Common myeloid progenitor, CD34-positive (primary cell): ENCODE data around the gene SF1.

Source experiments
- CTCF ChIA-PET: fragments of 350-600 bp; sonication (Branson Sonifier 250); formaldehyde crosslinking; loops from one replicate; lab custom pipeline; 2021; ENCODE audit warnings: antibody characterized with exemption; lab: Charles Lee
- POLR2A ChIA-PET: fragments of 350-600 bp; sonication (Branson Sonifier 250); formaldehyde crosslinking; loops from one replicate; lab custom pipeline; 2021; ENCODE audit warnings: antibody characterized with exemption; lab: Charles Lee
- DNase-seq, 3 donors: peaks; one replicate each; pipeline versions ENCODE4 v3.0.0 to v3.0.0-alpha.2; 2013
- H3K27ac ChIP-seq, 2 experiments: 1 replicate in 1 of 2; 2 replicates in 1 of 2; pipeline ENCODE4 v1.7.0; 2013; ENCODE audit warnings: inconsistent platforms in 2 of 2, low read length in 2 of 2, mild to moderate bottlenecking in 2 of 2, low read depth in 1 of 2, moderate library complexity in 1 of 2; ENCODE audit not compliant: severe bottlenecking in 2 of 2, insufficient read depth in 1 of 2, poor library complexity in 1 of 2
- H3K27me3 ChIP-seq, 5 experiments: replicated peaks in 2 of 5; 1 replicate in 3 of 5; 2 replicates in 2 of 5; pipeline versions ENCODE4 v1.6.1 to v1.7.0; 2013; ENCODE audit warnings: low read length in 4 of 5, mild to moderate bottlenecking in 2 of 5, moderate library complexity in 2 of 5, inconsistent platforms in 1 of 5; ENCODE audit not compliant: insufficient read depth in 5 of 5, control insufficient read depth in 4 of 5
- H3K36me3 ChIP-seq, 4 experiments: 1 replicate in 2 of 4; 2 replicates in 2 of 4; pipeline versions ENCODE4 v1.6.1 to v1.7.0; 2013; ENCODE audit warnings: low read length in 3 of 4, control low read depth in 1 of 4, mild to moderate bottlenecking in 1 of 4; ENCODE audit not compliant: control insufficient read depth in 4 of 4, insufficient read depth in 4 of 4
- H3K4me1 ChIP-seq, 4 experiments: 1 replicate in 3 of 4; 2 replicates in 1 of 4; pipeline versions ENCODE4 v1.6.1 to v1.7.1; 2013; ENCODE audit warnings: low read length in 3 of 4, mild to moderate bottlenecking in 3 of 4, control low read depth in 1 of 4, inconsistent platforms in 1 of 4, moderate library complexity in 1 of 4; ENCODE audit not compliant: control insufficient read depth in 4 of 4, insufficient read depth in 4 of 4; ENCODE audit errors: control extremely low read depth in 1 of 4
- H3K4me3 ChIP-seq, 7 experiments: 1 replicate in 4 of 7; 2 replicates in 3 of 7; pipeline versions ENCODE4 v1.5.1 to v1.7.0; 2013; ENCODE audit warnings: mild to moderate bottlenecking in 7 of 7, low read length in 6 of 7, moderate library complexity in 6 of 7, inconsistent platforms in 2 of 7, low read depth in 2 of 7, control low read depth in 1 of 7; ENCODE audit not compliant: insufficient read depth in 4 of 7, control insufficient read depth in 1 of 7; ENCODE audit errors: extremely low read depth in 1 of 7
- H3K9me3 ChIP-seq, 5 experiments: 1 replicate in 4 of 5; 2 replicates in 1 of 5; pipeline versions ENCODE4 v1.6.1 to v1.7.1; 2013; ENCODE audit warnings: low read length in 4 of 5, mild to moderate bottlenecking in 2 of 5, inconsistent platforms in 1 of 5, low read depth in 1 of 5, moderate library complexity in 1 of 5; ENCODE audit not compliant: control insufficient read depth in 4 of 5, insufficient read depth in 2 of 5; ENCODE audit errors: control extremely low read depth in 1 of 5
- WGBS: methylation state at CpG from one replicate; pipeline ENCODE4 v1.1.5; 2013; ENCODE audit not compliant: insufficient coverage; 5-methylcytosine and 5-hydroxymethylcytosine counted together

The SF1 gene

DNA sequence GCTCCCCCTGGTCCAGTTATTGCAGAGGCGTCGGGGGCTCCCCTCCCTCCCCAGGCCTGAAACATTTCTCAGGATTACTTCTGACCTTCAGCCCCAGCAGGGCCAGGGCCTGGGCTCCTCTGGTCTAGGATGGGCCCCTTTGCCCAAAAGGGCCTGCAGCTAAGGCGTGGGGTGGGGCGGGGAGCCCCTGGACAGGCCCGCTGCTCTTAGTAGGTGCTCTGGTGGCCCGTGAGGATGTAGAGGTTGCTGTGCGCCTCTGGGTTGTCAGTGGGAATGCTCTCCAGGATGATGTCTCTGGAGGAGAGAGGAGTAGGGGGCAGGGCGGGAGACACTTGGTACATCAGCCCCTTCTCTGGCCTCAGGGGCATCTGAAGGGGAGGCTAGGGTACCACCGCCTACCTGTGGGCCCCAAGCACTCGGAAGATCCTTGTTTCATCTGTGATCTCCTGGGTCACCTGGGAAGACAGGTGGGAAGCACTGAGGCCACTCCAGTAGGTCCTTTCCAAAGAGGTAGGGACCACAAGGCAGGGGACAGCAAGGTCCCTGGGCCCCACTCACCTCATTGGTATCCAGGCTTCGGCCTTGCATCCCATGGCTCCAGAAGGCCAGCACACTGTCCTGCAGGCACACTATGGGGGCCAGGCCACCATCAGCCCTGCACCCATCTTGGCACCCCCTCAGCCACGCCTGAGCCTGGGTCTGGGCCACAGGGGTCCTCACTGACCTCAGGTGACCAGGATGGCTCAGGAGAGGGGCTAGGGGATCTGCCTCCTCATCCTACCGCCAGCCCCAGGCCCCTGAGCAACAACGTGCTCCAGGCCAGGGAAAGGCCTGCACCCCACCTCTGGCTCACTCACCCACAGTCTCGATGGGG lies 11.2 kb upstream of the SF1 start:
- Histone ChIP-seq H3K27ac (no peak overlapping the region), H3K9me3 (no peaks in the 10 kb centered on the region), H3K4me1 (peaks cover 0 to 19% (median 15%) of the 10 kb centered on the region in 4 experiments), H3K36me3 (peaks cover 4 to 53% (median 28%) of the 10 kb centered on the region in 4 experiments), H3K4me3 (no peak overlapping the region), H3K27me3 (no peaks in the 10 kb centered on the region)
- ChIA-PET POLR2A (no interaction called here), CTCF (interaction anchor here (1.1 to 4.3 kb wide), 4 partner anchors 11 to 119 kb away, joined by 3 to 42 read pairs (median 6); partner anchors contain the start of gene MAP4K2)
- no peak for DNase-seq
- WGBS: over 99% methylated on average over 11 of the region's 15 CpGs

DNA sequence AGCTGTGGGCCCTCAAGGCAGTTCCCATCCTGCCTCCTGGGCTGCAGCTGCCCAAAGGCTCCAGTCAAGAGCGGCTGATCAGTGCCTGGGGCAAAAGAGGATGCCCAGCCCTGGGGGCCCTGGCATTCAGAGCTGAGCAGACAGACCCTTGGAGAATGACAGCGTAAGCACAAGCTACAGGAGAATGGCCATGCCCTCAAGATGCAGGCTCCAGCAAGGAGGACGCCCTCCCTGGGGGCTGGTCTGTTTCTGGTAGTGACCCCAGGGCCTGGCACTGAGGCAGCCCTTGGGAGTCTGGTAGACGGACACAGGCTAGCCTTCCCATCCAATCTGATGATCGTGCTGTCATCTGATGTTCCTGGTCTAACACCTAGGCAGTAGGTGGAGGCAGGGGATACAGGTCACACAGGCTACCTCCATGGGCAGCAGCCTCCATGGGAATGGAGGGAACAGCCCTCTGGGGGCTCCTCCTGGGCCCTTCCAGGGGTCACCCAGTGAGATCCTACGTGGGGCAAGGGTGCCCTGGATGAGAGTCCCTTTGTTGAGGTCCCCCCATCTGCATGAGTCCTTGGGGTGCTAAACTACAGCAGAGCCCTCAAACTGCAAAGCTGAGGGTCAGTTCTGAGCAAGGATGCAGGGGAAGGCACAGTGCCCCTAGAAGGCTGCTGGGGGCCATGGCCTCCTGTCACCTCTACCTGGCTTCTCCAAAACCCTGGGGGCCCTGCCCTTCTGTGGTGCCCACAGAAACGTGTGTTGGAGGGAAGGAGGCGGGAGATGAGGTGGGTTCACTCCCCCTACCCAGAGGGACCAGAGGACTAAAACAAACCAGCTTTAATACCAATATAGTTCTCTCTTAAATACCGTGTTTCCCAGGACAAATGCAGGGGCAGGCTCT lies 10.2 kb upstream of the SF1 start:
- H3K4me1 ChIP-seq: peaks cover 0 to 10% (median 8%) of the 10 kb centered on the region in 4 experiments

DNA sequence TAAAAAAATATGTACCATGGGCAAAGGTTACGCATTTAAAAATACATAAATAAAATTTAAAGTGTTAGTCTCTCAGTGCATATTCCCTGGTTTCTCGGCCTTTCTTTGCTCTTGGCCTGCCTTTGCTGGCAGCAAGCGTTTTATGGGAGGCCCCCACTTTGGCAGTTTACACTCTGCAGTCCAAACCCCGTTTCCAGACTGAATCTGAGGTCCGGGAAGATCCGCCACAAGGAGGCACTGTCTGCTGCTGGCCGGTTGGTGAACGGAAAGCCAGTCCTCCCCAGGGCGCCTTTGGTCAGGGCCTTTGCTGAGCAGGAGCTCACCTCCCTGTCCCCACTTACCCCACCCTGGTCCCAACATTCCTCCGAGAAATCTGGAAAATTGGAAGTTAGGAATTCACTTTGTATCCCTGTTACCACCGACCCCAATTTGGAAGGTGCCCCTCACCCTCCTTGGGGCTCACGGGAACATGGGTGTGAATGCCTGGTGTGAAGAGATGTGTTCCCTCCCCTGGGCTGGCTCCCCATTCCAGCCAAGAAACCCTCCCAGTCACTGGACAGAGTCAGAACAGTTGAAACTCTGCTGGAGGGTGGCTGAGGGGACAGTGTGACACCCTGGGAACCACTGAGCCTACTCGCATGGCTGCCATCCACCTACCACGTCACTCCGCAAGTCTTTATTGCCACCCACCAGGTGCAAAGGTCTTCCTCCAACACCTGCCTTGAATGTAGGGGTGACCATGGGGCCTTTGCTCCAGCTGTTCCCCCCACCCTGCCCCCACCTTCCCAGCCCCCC lies 9.4 kb upstream of the SF1 start:
- CTCF ChIA-PET: interaction anchor here (0.7 to 4.3 kb wide), 15 partner anchors 8 to 330 kb away, joined by 3 to 42 read pairs (median 5); partner anchors contain the start of genes MAP4K2, MEN1, RASGRP2 and SF1
- Histone ChIP-seq H3K4me3 (no peak overlapping the region), H3K9me3 (no peaks in the 10 kb centered on the region), H3K4me1 (peaks cover 0 to 5% (median 2%) of the 10 kb centered on the region in 4 experiments), H3K27me3 (no peaks in the 10 kb centered on the region), H3K27ac (no peak overlapping the region), H3K36me3 (peaks cover 4 to 45% (median 28%) of the 10 kb centered on the region in 4 experiments)
- POLR2A ChIA-PET: interaction anchor here (2.2 kb wide), 1 partner anchor 44 kb away, joined by 6 read pairs; the partner anchor contains the start of gene RASGRP2
- peak; percentile 50 to 76 (median 72) for DNase-seq
- 50% methylated on average over 8 of the region's 15 CpGs for WGBS

More for the DNA sequence above, 10.2 kb upstream of the SF1 start:
- Histone ChIP-seq H3K36me3 (peaks cover 4 to 51% (median 28%) of the 10 kb centered on the region in 4 experiments), H3K27ac (peak overlapping the region in 1 of 2 experiments; percentile 3), H3K9me3 (no peaks in the 10 kb centered on the region), H3K27me3 (no peaks in the 10 kb centered on the region), H3K4me3 (no peak overlapping the region)
- POLR2A ChIA-PET: no interaction called here
- WGBS: 97% methylated on average over 5 of the region's 9 CpGs
- no peak for DNase-seq
- CTCF ChIA-PET: interaction anchor here (0.7 to 4.3 kb wide), 13 partner anchors 9 to 329 kb away, joined by 3 to 42 read pairs (median 5); partner anchors contain the start of genes MAP4K2, MEN1, RASGRP2 and SF1

DNA sequence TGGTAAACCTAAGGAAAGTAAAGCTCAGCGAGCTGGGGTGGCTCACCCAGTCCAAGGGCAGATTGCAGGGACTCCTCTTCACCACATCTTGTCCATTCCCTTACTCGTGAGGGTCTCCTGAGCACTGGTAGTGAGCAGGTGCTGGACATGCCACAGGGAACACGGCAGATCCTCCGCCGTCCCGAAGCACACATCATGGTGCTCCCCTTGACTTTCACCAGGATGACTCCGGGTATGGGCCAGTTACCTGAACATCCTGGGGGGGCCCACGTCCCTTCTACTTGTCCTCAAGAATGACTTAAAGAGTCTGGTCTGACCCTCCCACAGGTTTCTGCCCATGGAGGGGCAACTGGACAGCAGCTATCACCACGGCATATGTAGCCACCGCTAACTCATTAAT lies 8.0 kb upstream of the SF1 start:
- peaks cover 4 to 31% (median 21%) of the 10 kb centered on the region in 4 experiments for H3K36me3 ChIP-seq
- peaks cover 0 to 5% (median 2%) of the 10 kb centered on the region in 4 experiments for H3K4me1 ChIP-seq
- H3K27ac ChIP-seq: no peak overlapping the region
- DNase-seq: no peak
- H3K27me3 ChIP-seq: no peaks in the 10 kb centered on the region
- H3K4me3 ChIP-seq: no peak overlapping the region
- POLR2A ChIA-PET: interaction anchor here (0.8 to 2.2 kb wide), 2 partner anchors 12 to 42 kb away, joined by 4 to 6 read pairs; partner anchors contain the start of gene RASGRP2
- 95% methylated on average over 8 of the region's 10 CpGs for WGBS
- CTCF ChIA-PET: interaction anchor here (0.8 to 4.3 kb wide), 14 partner anchors 8 to 331 kb away, joined by 3 to 42 read pairs (median 4); partner anchors contain the start of genes CDC42BPG, MAP4K2, SF1 and ZNHIT2
- no peaks in the 10 kb centered on the region for H3K9me3 ChIP-seq

DNA sequence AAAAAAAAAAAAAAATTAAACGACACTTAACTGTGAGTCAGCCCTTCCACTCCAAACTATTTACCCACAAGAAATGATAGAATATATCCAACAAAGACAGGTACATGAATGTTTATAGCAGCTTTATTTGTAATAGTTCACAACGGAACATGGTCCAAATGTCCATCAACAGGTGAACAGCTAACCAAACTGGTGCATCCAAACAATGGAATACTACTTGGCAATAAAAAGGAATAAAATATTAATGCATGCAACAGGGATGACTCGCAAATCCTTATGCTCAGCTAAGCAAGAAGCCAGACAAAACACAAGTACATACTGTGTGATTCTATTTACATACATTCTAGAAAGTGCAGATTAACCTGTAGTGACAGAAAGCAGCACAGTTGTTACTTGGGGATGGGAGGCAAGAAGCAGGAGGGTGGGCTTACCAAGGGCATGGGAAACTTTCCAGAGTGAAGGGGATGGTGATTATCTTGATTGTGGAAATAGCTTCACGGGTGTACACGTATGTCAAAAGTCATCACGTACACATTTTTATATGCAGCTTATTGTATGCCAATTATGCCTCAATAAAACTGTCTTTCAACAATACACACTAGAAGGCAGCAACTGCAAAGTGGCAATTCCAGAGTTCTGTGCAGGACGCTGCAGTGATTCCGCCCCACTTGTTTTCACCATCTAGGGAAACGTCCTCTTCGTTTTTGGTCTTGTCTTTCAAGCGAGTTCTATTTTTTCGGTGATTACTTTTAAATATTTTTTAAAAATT lies 6.7 kb upstream of the SF1 start:
- Histone ChIP-seq H3K36me3 (peaks cover 4 to 22% (median 13%) of the 10 kb centered on the region in 4 experiments), H3K9me3 (no peaks in the 10 kb centered on the region), H3K4me3 (no peak overlapping the region), H3K4me1 (peaks cover under 1 to 14% (median 8%) of the 10 kb centered on the region in 4 experiments), H3K27me3 (no peaks in the 10 kb centered on the region), H3K27ac (no peak overlapping the region)
- 98% methylated on average over 5 of the region's 12 CpGs for WGBS
- ChIA-PET CTCF (interaction anchor here (0.6 to 4.3 kb wide), 13 partner anchors 9 to 109 kb away, joined by 3 to 42 read pairs (median 5); partner anchors contain the start of genes CDC42BPG and MAP4K2), POLR2A (interaction anchor here (2.2 kb wide), 1 partner anchor 41 kb away, joined by 6 read pairs; the partner anchor contains the start of gene RASGRP2)
- no peak for DNase-seq
